SIG-M5 treated with dmso at 0.1 percent for 504 hours (cell line): Measurements from ENCODE around the gene PCNX4.
A peak's percentile ranks its signal among the peaks of the same experiment; 100 is the strongest.
"Not testable (repeated sequence)": the region's sequence is repeated elsewhere in the genome, so short reads cannot be mapped to it uniquely, and the experiment has no call there.

Source experiments
- DNase-seq: peaks from one replicate; lab custom pipeline; 2025; ENCODE audit not compliant: unreplicated experiment; lab: John Stamatoyannopoulos, UW

The PCNX4 gene

GRCh38 chr14:60091550-60092525 is at the start of gene PCNX4:
Gene PCNX4 (plus strand): TSS chr14:60091923. CDS start chr14:60107639, 15,716 bp downstream.
- peak; percentile 97 for DNase-seq

- not testable (repeated sequence) for DNase-seq
Observed at GRCh38 chr14:60047976-60048375, 43.7 kb upstream of the PCNX4 start.

GRCh38 chr14:60051721-60052221 is 40.0 kb upstream of the PCNX4 start:
- no peak for DNase-seq

GRCh38 chr14:60058087-60058486 is 33.6 kb upstream of the PCNX4 start:
- DNase-seq = no peak

GRCh38 chr14:60061371-60061770 is 30.4 kb upstream of the PCNX4 start:
- DNase-seq = no peak

- DNase-seq = peak; percentile 31
Observed at GRCh38 chr14:60064491-60065072, 27.1 kb upstream of the PCNX4 start.

- DNase-seq = no peak
Observed at GRCh38 chr14:60067882-60068281, 23.8 kb upstream of the PCNX4 start.

GRCh38 chr14:60079723-60080122 is 12.0 kb upstream of the PCNX4 start:
- DNase-seq = no peak

GRCh38 chr14:60085085-60085484 is 6.6 kb upstream of the PCNX4 start:
- DNase-seq = no peak

- DNase-seq = no peak
Observed at GRCh38 chr14:60085693-60086092, 6.0 kb upstream of the PCNX4 start.

- DNase-seq = no peak
Observed at GRCh38 chr14:60087668-60088067, 4.1 kb upstream of the PCNX4 start.

- no peak for DNase-seq
Observed at GRCh38 chr14:60089221-60089620, 2.5 kb upstream of the PCNX4 start.

GRCh38 chr14:60090864-60091519 is 731 bp upstream of the PCNX4 start:
- DNase-seq = peak; percentile 30

- DNase-seq = peak; percentile 38
Observed at GRCh38 chr14:60092526-60092920, 800 bp downstream of the PCNX4 start.

GRCh38 chr14:60093080-60093479 is 1.4 kb downstream of the PCNX4 start:
- peak; percentile 20 for DNase-seq

- DNase-seq = no peak
Observed at GRCh38 chr14:60093606-60094005, 1.9 kb downstream of the PCNX4 start.

- no peak for DNase-seq
Observed at GRCh38 chr14:60094306-60094897, 2.7 kb downstream of the PCNX4 start.

GRCh38 chr14:60095231-60095630 is 3.5 kb downstream of the PCNX4 start:
- no peak for DNase-seq

GRCh38 chr14:60095781-60096450 is 4.2 kb downstream of the PCNX4 start:
- DNase-seq = no peak

- DNase-seq = no peak
Observed at GRCh38 chr14:60097974-60098373, 6.3 kb downstream of the PCNX4 start.

GRCh38 chr14:60099855-60100254 is 8.1 kb downstream of the PCNX4 start:
- not testable (repeated sequence) for DNase-seq
